Caco-2 (cell line): Measurements from ENCODE around the gene MARCHF9. TPM values are rescaled to one million over a fixed set of nuclear protein-coding genes. Genes with fewer than 3 reads are reported as not detected.
A peak's percentile ranks its signal among the peaks of the same experiment; 100 is the strongest.

Experiments used
- BruUV-seq: library from RNA; stranded (reverse); fragments of 400-500 nt; replicated peaks from 2 replicates; lab custom pipeline; 2021; lab: Mats Ljungman, UMichigan
- CTCF ChIA-PET: fragments of 300-600 bp; sonication (Branson Sonifier 250); formaldehyde crosslinking; loops from one replicate; lab custom pipeline; 2022; ENCODE audit warnings: antibody characterized with exemption; lab: Charles Lee
- POLR2A ChIA-PET: fragments of 300-600 bp; sonication (Branson Sonifier 250); formaldehyde crosslinking; loops from one replicate; lab custom pipeline; 2022; ENCODE audit warnings: antibody characterized with exemption; lab: Charles Lee
- DNase-seq, 2 experiments: peaks; one replicate each; pipeline versions ENCODE4 v3.0.0 to v3.0.0-alpha.2; 2020 to 2022
- H3K27me3 ChIP-seq: replicated peaks from 2 replicates; pipeline ENCODE4 v1.6.0; 2011; ENCODE audit warnings: low read length; ENCODE audit not compliant: control insufficient read depth, insufficient read depth
- H3K36me3 ChIP-seq: 2 replicates; pipeline ENCODE4 v1.5.1; 2011; ENCODE audit warnings: low read length; ENCODE audit not compliant: control insufficient read depth, insufficient read depth
- H3K4me1 ChIP-seq: fragments of 250-450 bp; sonication (Bioruptor Pico); 2 replicates; pipeline ENCODE4 v1.5.1; 2020; ENCODE audit warnings: mild to moderate bottlenecking
- H3K4me3 ChIP-seq: 2 replicates; pipeline ENCODE4 v1.5.1; 2011; ENCODE audit warnings: low read depth, mild to moderate bottlenecking, control low read depth, low read length
- H3K9me3 ChIP-seq: fragments of 250-450 bp; sonication (Bioruptor Pico); 2 replicates; pipeline ENCODE4 v1.5.1; 2020; ENCODE audit warnings: mild to moderate bottlenecking, moderate library complexity
- H3K27ac Mint-ChIP-seq: one replicate; pipeline ENCODE4 v1.8.0; 2022; ENCODE audit warnings: mixed read lengths; ENCODE audit not compliant: unreplicated experiment
- H3K27me3 Mint-ChIP-seq: one replicate; pipeline ENCODE4 v1.8.0; 2022; ENCODE audit warnings: mixed read lengths; ENCODE audit not compliant: insufficient read depth, unreplicated experiment
- H3K36me3 Mint-ChIP-seq: one replicate; pipeline ENCODE4 v1.8.0; 2022; ENCODE audit warnings: mild to moderate bottlenecking, mixed read lengths; ENCODE audit not compliant: insufficient read depth, unreplicated experiment
- H3K4me1 Mint-ChIP-seq: one replicate; pipeline ENCODE4 v1.8.0; 2022; ENCODE audit warnings: low read depth, mixed read lengths; ENCODE audit not compliant: unreplicated experiment
- H3K4me3 Mint-ChIP-seq: one replicate; pipeline ENCODE4 v1.8.0; 2022; ENCODE audit warnings: mild to moderate bottlenecking, moderate library complexity, mixed read lengths; ENCODE audit not compliant: unreplicated experiment
- H3K9me3 Mint-ChIP-seq: one replicate; pipeline ENCODE4 v1.8.0; 2022; ENCODE audit warnings: mixed read lengths; ENCODE audit not compliant: unreplicated experiment
- intact Hi-C: fragments of 100-400 bp; cut with micrococcal nuclease; formaldehyde crosslinking; loops from one replicate; pipeline ENCODE4 v1.10.0; 2022; ENCODE audit not compliant: unreplicated experiment
- total RNA-seq: library from RNA; stranded (reverse); gene quantifications from 2 replicates; pipeline ENCODE4 v1.2.3, GENCODE V29; 2022
- TF ChIP-seq, protein P1 (sequence below), 2 experiments: fragments of 200-600 bp in 1 of 2; IDR thresholded peaks; 1 replicate in 1 of 2; 2 replicates in 1 of 2; pipeline versions ENCODE4 v1.5.1 to v1.8.0; 2011 to 2022; ENCODE audit warnings: antibody characterized with exemption in 1 of 2, control low read depth in 1 of 2, inconsistent platforms in 1 of 2, low read depth in 1 of 2, low read length in 1 of 2, mild to moderate bottlenecking in 1 of 2, moderate library complexity in 1 of 2; ENCODE audit not compliant: insufficient read depth in 1 of 2, severe bottlenecking in 1 of 2, unreplicated experiment in 1 of 2

MARCHF9 gene
- total RNA-seq, 1 experiment from 2014 or later = 11.0 TPM

DNA sequence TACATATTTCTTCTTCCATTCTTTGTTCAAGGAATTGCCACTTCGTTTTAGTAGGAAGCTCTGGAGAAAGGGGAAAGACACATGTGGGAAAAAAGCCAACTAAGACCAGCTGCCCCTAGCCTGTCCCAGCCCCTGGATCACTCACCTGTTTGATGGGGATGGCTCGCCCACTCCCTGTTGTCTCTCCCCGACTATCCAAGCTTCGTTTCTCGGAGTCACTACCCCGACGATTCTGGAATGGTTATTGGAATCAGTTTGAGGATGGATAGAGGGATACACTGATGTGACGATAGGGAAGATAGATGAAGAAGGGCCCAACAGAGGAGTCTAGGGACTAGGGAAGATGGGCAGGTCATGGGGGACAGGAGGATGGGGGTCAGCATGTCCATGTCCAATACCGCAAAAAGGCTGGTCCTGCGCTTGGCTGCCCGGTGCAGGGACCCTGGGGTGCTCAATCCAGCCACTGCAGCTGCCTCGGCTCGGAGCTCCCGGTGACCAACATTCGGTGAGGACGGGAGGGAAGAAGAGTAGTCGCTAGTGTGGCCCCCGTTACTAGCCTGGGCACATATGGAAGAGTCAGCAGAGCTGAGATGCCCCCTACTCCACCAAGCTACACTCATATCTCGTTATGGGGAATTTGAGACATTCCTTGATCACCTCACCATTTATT lies 23.4 kb upstream of the MARCHF9 start:
- intact Hi-C loops = no loop called here
- H3K4me3 ChIP-seq = no peak overlapping the region
- peaks cover 2% of the 10 kb centered on the region for H3K4me1 ChIP-seq
- H3K36me3 ChIP-seq = no peaks in the 10 kb centered on the region
- H3K27me3 ChIP-seq = peaks cover 4% of the 10 kb centered on the region
- CTCF ChIA-PET = interaction anchor here (1.2 kb wide), 1 partner anchor 148 kb away, joined by 3 read pairs; no protein-coding TSS in a partner anchor
- TF ChIP-seq, protein P1, sequence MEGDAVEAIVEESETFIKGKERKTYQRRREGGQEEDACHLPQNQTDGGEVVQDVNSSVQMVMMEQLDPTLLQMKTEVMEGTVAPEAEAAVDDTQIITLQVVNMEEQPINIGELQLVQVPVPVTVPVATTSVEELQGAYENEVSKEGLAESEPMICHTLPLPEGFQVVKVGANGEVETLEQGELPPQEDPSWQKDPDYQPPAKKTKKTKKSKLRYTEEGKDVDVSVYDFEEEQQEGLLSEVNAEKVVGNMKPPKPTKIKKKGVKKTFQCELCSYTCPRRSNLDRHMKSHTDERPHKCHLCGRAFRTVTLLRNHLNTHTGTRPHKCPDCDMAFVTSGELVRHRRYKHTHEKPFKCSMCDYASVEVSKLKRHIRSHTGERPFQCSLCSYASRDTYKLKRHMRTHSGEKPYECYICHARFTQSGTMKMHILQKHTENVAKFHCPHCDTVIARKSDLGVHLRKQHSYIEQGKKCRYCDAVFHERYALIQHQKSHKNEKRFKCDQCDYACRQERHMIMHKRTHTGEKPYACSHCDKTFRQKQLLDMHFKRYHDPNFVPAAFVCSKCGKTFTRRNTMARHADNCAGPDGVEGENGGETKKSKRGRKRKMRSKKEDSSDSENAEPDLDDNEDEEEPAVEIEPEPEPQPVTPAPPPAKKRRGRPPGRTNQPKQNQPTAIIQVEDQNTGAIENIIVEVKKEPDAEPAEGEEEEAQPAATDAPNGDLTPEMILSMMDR (IDR thresholded peaks at IDR 0.05; ENCODE audit: insufficient read depth in 1 of 2, low read depth in 1 of 2, low read length in 1 of 2, severe bottlenecking in 1 of 2, unreplicated experiment in 1 of 2) = no peak
- Mint-ChIP-seq H3K4me3 (no peak overlapping the region), H3K27ac (no peak overlapping the region), H3K4me1 (peaks cover 11% of the 10 kb centered on the region), H3K36me3 (no peaks in the 10 kb centered on the region), H3K27me3 (peaks cover 29% of the 10 kb centered on the region), H3K9me3 (no peaks in the 10 kb centered on the region)
- POLR2A ChIA-PET = no interaction called here
- BruUV-seq = no TSS peak
- no peaks in the 10 kb centered on the region for H3K9me3 ChIP-seq
- peak in 1 of 2 experiments; percentile 1 for DNase-seq

DNA sequence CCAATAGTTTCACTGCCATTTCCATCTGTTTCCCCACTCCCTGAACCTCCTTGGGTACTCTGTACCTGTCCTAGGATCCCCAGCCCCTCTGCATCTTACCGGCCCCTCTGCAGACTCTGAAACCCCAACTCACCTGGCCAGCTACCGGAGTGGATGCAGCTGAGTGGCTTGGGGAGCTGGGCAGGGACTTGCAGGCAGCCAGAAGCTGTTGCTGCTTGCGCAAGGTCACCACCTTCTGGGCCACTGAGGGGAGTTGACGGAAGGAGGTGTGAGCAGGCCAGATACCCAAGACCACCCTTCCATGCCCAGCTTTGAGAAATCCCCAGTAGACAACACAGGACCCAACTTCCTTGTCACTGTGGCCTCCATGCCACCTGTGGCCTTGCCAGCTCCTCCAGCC lies 22.6 kb upstream of the MARCHF9 start:
- Mint-ChIP-seq H3K4me3 (no peak overlapping the region), H3K27me3 (peaks cover 34% of the 10 kb centered on the region), H3K9me3 (no peaks in the 10 kb centered on the region), H3K27ac (no peak overlapping the region), H3K4me1 (peaks cover 17% of the 10 kb centered on the region), H3K36me3 (no peaks in the 10 kb centered on the region)
- CTCF ChIA-PET = interaction anchor here (1.2 kb wide), 1 partner anchor 149 kb away, joined by 3 read pairs; no protein-coding TSS in a partner anchor
- POLR2A ChIA-PET = interaction anchor here (1.1 kb wide), 1 partner anchor 12 kb away, joined by 5 read pairs; the partner anchor contains the start of gene TSPAN31
- DNase-seq = no peak
- Histone ChIP-seq H3K36me3 (no peaks in the 10 kb centered on the region), H3K4me1 (peaks cover 10% of the 10 kb centered on the region), H3K9me3 (no peaks in the 10 kb centered on the region), H3K27me3 (peaks cover 7% of the 10 kb centered on the region), H3K4me3 (no peak overlapping the region)
- intact Hi-C loops = no loop called here
- BruUV-seq = no TSS peak
- TF ChIP-seq, protein P1 (IDR thresholded peaks at IDR 0.05; ENCODE audit: insufficient read depth in 1 of 2, low read depth in 1 of 2, low read length in 1 of 2, severe bottlenecking in 1 of 2, unreplicated experiment in 1 of 2) = no peak

DNA sequence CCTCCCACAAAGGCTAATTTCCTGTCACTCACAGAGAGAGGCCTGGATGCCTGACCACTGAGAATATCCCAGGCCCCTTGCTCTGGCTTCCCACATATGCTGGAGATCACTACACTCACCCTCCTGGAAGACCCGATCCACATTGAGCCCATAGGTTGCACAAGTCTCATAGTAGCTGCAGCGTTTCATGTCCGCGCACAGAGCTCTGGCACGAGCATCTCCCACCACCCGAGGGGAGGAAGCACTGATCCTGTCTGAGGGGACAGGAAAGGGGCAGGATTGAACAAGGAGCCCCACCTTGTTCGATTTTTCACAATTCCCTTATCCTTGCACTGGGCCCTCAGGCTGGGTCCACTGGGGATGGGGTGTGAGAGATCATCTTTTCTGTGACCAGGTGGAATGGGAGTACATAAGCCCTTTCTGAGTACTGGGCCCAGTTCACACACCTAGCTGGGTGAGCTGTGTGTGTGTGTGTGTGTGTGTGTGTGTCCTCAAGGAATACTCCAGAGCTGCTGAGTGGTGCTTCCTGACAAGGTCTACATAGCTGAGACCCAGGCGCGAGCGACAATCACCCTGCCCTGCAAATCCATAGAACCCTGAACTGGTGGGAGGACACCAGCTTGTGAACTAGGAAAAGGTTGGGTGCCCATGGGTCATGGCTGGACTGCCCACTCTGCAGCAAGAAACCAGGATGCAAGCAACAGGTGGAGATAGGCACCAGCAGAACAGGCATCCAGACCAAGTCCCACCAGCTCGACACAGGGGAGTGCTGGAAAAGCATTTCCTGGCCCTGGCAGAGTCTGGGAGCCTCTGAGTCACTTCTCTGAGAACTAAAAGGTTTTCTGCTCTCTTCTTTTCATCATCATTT lies 21.9 kb upstream of the MARCHF9 start:
- no TSS peak for BruUV-seq
- H3K9me3 Mint-ChIP-seq = no peaks in the 10 kb centered on the region
- Histone ChIP-seq H3K27me3 (peaks cover 7% of the 10 kb centered on the region), H3K4me1 (peaks cover 12% of the 10 kb centered on the region), H3K4me3 (no peak overlapping the region), H3K9me3 (no peaks in the 10 kb centered on the region), H3K36me3 (no peaks in the 10 kb centered on the region)
- TF ChIP-seq, protein P1 (IDR thresholded peaks at IDR 0.05; ENCODE audit: insufficient read depth in 1 of 2, low read depth in 1 of 2, low read length in 1 of 2, severe bottlenecking in 1 of 2, unreplicated experiment in 1 of 2) = no peak
- DNase-seq = no peak
- H3K4me1 Mint-ChIP-seq = peaks cover 17% of the 10 kb centered on the region
- ChIA-PET CTCF (interaction anchor here (1.2 kb wide), 1 partner anchor 150 kb away, joined by 3 read pairs; no protein-coding TSS in a partner anchor), POLR2A (interaction anchor here (0.6 to 1.1 kb wide), 2 partner anchors 12 to 29 kb away, joined by 4 to 5 read pairs; partner anchors contain the start of gene TSPAN31)
- no peaks in the 10 kb centered on the region for H3K36me3 Mint-ChIP-seq
- no peak overlapping the region for H3K27ac Mint-ChIP-seq
- H3K27me3 Mint-ChIP-seq = peaks cover 31% of the 10 kb centered on the region
- no peak overlapping the region for H3K4me3 Mint-ChIP-seq
- intact Hi-C loops = no loop called here
